Measurements from ENCODE around the gene SYNJ2. TPM values are rescaled to one million over a fixed set of nuclear protein-coding genes. Genes with fewer than 3 reads are reported as not detected.

The SYNJ2 gene
- total RNA-seq, 2 donors from 2014 or later = 19.6 to 30.4 TPM

DNA sequence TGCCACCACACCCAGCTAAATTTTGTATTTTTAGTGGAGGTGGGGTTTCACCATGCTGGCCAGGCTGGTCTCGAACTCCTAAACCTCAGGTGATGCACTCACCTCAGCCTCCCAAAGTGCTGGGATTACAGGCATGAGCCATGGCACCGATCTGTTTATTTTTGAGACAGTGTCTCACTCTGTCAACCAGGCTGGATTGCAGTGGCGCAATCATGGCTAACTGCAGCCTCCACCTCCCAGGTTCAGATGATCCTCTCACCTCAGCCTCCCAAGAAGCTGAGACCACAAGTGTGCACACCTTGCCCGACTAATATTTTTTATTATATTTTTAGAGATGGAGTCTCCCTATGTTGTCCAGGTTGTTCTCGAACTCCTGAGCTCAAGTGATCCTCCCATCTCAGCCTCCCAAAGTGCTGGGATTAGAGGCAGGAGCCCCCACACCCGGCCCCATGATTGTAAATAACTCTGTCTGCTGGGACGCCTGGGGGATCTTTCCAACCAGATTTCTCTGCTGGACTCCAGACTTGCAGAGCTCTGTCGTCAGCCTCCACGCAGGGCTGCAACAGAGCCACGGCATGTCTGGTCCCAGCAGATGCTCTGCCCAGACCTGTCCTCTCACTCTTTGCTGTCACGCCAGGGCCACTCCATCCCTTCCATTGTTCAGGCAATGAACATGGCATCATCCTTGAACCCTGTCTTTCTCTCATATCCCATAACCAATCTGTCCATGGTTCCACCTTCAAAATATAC is 25.3 kb downstream of the SYNJ2 start:
- intact Hi-C loops (cut with DNase I) = no loop called here
- DNase-seq (ENCODE audit: low spot score) = peak; percentile 34

DNA sequence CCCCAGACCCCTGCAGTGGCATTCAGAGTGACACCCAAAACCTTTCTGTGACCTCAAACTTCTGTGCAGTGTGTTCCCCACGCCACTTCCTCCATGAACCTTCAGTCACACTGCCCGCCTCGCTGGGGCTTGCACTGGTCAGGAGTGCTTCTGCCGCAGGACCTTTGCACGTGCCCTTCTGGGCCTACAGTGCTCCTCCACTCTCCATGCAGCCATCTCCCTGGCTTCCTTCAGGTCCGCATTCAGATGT is 27.1 kb downstream of the SYNJ2 start:
- intact Hi-C loops (cut with DNase I) = no loop called here
- DNase-seq (ENCODE audit: low spot score) = peak; percentile 79

DNA sequence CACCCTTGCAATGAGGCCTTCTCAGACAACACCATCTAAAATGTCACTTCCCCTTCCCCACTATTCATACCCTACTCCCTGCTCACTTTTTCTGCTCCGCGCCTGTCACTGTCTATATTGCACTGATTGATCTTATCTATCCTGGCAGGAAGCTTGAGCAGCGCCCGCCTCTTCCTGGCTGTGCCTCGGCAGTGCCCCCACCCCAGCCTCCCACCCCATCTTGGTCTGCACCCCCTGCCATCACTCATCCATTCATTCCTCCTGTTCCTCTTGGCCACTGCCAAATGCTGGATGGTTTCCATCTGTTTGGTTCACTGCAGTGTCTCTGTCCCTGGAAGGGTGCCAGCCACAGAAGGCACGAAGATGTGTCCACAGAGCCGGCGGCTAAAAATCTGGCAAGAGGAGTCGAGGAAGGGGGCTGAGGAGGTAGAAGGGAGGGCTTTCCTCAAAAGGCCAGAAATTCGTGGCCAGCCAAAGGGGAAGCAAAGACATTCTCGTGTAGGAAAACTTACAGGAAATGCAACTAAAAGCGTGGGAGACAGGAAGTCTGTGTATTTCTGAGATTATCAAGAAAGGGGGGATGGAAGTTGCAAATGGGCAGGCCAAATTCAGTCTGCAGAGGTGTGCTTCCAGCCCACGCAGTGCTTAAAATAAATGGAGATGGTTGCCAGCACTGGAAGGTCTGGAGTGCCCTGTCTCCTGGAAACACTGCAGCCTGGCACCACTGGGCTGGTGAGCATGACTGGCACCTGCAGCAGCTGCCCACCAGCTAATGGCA is 27.6 kb downstream of the SYNJ2 start:
- intact Hi-C loops (cut with DNase I) = no loop called here
- peak; percentile 82 for DNase-seq (ENCODE audit: low spot score)

DNA sequence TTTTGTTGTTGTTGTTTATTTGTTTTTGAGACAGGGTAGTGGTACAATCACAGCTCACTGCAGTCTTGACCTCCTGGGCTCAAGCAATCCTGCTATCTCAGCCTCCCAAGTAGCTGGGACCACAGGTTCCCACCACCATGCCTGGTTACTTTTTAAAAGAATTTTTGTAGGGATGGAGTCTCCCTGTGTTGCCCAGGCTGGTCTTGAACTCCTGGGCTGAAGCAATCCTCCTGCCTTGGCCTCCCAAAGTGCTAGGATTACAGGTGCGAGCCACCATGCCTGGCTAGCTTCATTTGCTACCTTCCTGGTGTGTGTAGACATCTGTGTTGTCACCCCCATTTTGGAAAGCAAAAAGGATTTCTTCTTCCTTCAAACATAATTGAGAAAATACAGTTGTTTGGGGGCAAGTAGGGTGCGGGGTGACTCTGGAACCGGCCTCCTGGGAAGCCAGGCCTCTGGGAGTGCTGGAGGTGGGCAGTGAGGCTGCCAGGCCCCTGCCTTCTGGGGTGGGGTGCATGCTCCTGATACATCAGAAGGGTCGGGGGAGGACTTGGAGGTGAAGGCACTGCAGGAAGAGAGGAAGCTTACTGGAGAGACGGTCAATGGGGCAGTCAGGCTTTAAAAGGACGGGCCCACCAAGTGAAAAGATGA is 28.4 kb downstream of the SYNJ2 start:
- intact Hi-C loops (cut with DNase I) = no loop called here
- DNase-seq (ENCODE audit: low spot score) = peak; percentile 48

DNA sequence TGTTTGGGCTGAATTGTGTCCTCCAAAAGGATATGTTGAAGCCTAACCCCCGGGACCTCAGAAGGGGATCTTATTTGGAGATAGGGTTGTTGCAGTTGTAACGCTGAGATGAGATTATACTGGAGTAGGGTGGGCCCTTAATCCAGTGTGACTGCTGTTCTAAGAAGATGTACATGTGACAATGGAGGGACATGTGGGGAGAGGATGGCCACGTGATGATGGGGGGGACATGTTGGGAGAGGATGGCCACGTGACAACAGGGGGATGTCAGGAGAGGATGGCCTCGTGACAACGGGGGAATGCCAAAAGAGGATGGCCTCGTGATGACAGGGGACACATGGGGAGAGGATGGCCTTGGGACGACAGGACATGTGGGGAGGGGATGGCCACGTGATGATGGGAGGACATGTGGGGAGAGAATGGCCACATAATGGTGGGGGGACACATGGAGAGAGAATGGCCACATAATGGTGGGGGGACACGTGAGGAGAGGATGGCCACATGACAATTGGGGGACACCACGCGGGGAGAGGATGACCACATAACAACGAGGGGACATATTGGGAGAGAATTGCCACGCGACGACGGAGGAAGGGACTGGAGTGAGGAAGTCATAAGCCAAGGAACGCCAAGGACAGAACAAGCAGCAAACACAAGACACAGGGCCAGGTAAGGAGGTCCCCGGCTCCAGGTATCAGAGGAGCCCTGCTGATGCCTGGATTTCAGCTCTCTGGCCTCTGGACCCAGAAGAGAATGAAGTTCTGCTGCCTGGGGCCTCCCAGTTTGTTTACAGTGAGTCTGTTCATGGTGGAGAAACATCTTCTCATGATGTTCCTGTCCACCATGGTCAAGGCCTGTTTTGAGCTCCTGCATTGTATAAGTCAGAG is 29.2 kb downstream of the SYNJ2 start:
- intact Hi-C loops (cut with DNase I) = no loop called here
- peak; percentile 54 for DNase-seq (ENCODE audit: low spot score)

DNA sequence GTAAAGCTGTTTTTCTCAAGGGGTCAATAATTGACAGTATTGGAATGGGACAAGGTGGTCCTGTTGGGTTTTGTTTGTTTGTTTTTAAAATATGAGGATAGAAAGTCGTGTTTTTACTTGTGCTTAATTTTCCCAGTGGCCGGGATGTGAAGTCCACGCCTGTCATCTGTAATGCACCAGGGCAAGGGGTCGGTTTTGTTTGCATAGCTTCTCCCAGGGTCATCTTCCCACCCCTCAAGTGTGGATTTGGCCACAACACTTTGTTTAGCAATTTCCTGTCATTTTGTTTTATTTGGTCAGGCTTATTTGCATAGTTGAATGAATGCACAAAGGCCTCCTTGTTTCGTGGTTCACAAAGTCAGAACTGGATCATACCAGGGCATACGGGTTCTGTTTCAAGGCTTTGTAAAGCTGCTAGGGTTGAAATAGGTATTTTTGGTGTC is 29.8 kb downstream of the SYNJ2 start:
- intact Hi-C loops (cut with DNase I) = no loop called here
- no peak for DNase-seq (ENCODE audit: low spot score)

DNA sequence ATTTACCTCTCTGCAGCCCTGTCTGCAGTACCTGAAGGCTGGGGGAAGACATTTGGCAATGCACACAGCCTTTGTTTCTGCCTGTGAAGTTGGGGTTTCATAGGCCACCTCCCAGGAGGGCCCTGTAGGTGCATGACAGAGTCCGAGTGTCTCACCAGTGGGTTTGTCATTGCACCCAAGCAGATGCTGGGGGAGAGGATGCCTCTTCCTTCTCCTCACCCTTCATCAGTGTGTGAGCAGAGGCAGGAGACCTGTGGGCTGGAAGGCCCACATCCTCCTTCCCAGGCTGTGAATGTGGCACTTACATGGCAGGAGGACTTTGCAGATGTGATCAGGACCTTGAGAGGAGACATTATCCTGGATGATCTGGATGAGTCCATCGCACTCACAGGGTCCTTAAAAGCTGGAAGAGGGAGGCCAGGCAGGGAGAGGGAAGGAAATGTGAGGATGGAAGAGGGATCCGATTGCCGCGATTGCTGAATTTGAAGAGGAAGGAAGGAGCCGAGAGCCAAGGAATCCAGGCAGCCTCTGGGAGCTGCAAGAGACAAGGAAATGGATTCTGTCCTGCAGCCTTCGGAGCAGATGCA is 30.4 kb downstream of the SYNJ2 start:
- DNase-seq (ENCODE audit: low spot score) = peak; percentile 30
- intact Hi-C loops (cut with DNase I) = no loop called here

DNA sequence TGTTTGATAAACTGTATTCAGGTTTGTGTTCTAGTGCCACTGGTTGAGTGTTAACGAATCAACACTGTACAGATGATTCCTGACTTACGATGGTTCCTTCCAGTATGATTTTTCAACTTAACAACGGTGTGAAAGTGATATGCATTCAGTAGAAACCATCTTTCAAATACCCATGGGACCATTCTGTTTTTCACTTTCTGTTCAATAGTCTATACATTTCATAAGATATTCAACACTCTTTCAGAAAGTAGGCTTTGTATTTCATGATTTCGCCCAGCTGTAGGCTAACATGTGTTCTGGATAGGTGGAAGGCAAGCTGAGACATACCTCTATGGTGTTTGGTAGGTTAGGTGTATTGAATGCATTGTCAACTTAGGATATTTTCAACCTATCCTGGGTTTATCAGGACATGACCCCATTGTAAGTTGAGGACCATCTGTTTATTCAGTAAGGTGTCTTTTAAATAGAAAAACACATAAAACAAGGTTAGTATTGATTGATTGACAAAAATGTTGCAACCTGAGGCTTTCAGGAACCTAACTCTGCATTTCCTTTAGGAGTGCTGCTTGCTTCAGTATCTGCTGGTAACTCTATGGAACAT is 32.3 kb downstream of the SYNJ2 start:
- intact Hi-C loops (cut with DNase I) = no loop called here

DNA sequence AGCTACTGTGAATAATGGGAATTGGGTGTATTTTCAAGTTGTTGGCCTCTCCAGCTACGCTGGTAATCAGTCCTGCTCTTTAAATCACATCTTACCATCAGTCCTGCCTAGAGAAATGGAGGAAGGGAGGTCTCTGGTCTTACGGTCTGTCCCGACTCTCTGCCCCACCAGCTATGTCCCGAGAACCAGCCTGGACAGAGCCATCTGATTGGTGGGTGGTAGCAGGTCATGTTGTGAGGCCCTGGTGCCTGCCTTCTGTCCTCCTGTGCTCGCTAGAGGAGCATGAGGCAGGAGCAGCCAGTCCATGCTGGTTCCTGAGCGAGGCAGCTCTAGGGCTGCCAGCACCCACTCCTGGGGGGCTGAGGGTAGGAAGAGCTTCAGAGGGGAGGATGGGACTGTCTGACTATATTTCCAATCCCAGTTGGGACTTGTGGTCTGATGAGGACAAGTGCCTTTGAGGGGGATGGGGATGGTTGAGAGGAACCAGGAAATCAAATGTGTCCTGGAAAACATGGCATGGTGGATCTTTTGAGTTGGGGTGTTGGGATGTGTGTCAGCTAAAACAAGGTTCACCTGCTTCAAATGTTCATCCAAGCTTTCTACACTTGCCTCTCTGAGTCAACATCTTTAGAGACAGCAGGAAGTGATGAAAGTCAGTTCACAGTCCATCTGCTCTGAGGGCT is 33.0 kb downstream of the SYNJ2 start:
- DNase-seq (ENCODE audit: low spot score) = peak; percentile 29

More for the DNA sequence above, 32.3 kb downstream of the SYNJ2 start:
- no peak for DNase-seq (ENCODE audit: low spot score)

DNA sequence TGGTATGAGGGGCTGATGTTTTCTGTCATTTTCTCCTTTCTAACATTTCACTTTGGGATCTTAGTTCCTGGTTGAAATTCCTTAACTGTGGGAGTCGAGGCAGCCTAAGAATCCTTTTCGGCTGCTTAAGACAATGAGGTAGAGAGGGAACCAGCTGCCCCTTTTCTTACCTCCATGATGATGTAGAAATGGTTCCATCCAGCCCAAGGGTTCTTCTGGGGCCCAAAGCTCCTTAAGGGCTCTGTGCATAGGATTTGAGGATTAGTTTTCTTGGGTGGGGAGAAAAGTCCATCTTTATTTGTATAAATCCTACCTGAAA is 33.5 kb downstream of the SYNJ2 start:
- intact Hi-C loops (cut with DNase I) = loop anchor here in 1 of 2 donors (5.0 kb wide), 1 partner anchor 1512 kb away; no protein-coding TSS in a partner anchor
- no peak for DNase-seq (ENCODE audit: low spot score)

More for the DNA sequence above, 33.0 kb downstream of the SYNJ2 start:
- intact Hi-C loops (cut with DNase I) = loop anchor here in 1 of 2 donors (5.0 kb wide), 1 partner anchor 1513 kb away; no protein-coding TSS in a partner anchor

DNA sequence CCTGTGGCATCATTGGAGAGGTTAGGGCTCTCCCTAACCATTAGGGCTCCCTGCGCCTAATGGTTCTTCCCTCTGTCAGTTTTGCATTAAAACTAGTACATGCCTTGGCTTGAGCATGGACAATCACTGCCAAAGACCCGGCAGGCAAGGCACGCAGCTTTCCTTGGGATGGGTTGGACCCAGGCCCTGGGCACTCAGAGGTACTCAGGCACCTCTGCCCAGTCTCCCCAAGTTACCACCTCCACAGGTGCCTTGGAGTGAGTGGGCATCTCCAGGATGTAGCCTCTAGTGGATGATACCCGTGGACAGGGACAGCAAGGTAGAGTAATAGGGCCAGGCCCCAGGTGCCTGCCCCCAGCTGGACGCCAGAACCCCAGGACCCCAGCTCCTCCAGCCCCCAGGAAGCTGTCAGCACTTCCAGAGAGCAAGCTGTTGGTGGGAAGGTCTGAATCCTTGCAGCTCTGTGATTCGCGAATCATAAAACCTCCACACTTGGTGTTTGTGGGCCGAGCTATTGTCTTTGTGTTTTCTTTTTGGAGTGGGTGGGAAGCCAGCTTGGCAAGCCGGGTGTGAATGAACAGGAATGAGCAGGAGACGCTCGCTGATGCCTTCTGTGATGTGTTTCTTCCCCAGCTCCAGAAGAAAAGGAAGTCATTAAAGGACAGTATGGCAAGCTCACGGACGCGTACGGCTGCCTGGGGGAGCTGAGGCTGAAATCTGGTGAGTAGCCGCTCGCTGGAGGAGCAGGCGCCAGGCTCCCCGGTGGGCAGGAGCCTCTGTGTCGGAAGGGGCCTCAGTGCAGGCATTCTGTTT is 35.1 kb downstream of the SYNJ2 start:
- intact Hi-C loops (cut with DNase I) = loop anchor here in 1 of 2 donors (5.0 kb wide), 1 partner anchor 1511 kb away; no protein-coding TSS in a partner anchor
- peak; percentile 64 for DNase-seq (ENCODE audit: low spot score)

DNA sequence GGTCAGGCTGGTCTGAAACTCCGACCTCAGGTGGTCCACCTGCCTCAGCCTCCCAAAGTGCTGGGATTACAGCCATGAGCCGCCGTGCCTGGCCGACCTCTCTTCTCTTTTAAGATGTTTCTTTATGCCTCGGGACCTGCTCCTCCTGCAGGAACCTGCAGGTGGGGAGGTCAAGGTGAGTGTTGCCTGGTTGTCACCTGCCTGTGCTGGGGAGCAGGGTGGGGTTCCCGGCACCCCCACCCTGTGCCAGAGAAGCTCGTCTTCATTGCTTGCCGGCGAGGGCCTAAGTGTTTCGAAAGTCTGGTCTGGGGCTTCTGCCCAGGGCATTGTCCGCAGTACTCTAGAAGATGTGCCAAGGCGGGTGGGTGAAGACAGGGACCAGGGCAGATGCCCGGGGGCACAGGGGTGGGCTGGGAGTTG is 36.0 kb downstream of the SYNJ2 start:
- intact Hi-C loops (cut with DNase I) = loop anchor here in 1 of 2 donors (5.0 kb wide), 1 partner anchor 1510 kb away; no protein-coding TSS in a partner anchor
- DNase-seq (ENCODE audit: low spot score) = no peak

DNA sequence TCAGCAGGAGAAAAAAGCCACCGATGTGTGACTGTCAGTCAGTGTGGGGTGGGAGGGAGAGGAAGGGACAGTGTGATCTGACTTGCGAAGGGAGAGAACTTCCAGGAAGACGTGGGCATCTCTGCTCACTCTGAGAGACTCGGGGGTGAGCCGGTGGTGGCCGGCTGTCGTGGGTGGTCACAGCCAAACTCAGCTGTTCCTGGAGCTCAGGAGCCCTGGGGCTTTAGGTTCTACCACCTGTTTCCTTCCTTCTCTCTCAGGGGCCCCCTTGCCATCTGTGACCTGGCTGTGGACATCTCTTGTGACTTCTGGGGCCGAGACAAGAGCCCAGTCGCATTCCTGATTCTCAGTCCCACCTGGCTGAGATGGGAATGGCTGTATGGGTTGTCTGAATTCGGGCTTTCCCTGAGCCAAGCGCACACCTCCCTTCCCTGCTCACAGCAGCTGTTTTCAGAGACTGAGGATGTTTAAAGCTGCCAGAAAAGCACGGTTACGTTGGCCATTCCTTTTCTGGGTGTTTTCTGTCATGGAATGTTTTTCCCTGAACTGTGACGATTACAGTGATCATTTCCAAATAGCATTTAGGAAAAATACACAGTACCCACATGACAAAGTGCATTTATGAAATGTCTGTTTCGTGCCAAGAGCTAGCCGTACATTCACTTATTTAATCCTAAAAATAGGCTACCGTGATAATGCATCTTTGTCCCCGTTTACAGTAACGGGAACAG is 36.5 kb downstream of the SYNJ2 start:
- no peak for DNase-seq (ENCODE audit: low spot score)
- intact Hi-C loops (cut with DNase I) = loop anchor here in 1 of 2 donors (5.0 kb wide), 1 partner anchor 1509 kb away; no protein-coding TSS in a partner anchor

DNA sequence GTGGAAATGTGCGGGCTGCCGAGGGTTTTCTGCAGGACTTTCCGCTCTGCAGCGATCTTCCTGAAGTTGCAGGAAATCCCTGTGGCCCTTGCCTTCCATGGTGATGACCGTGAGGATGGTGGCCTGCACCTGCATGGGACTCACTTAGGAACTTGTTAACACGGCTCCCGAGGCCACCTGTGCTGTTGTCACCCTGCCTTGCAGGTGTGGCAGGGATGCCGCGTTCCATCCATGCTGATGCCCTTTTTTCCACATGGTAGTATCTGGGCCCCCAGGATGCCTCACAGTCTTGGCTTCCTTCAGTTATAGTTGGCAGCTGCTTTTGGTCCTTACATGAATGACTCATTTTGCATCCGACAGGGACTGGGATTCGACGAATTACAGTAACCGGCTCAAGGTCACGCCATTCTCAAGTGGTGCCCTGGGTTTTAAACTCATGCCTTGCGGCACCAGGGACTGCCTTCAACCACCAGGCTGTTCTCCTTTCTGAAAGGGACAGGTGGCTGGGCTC is 37.2 kb downstream of the SYNJ2 start:
- intact Hi-C loops (cut with DNase I) = loop anchor here in 1 of 2 donors (5.0 kb wide), 1 partner anchor 1508 kb away; no protein-coding TSS in a partner anchor
- DNase-seq (ENCODE audit: low spot score) = peak; percentile 76

DNA sequence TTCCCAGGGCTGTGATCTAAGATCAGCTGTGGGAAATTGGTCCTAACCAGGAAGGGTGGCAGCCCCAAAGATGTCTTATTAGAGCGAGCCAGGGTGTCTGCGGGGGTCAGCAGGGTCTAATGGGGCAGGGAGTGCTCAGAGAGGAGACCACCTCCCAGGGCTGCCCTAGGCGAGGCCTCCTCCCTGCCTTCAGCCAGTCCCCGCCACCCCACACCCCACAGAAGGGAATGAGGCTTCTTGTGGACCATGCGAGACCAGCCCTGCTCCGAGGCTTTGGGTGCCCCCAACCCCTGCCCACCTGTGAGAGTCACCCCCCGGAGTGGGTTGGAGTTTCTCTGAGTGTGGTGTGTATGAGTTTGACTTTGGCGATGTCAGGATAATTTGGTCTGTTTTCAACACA is 37.8 kb downstream of the SYNJ2 start:
- intact Hi-C loops (cut with DNase I) = loop anchor here in 1 of 2 donors (5.0 kb wide), 1 partner anchor 1508 kb away; no protein-coding TSS in a partner anchor
- peak; percentile 77 for DNase-seq (ENCODE audit: low spot score)

DNA sequence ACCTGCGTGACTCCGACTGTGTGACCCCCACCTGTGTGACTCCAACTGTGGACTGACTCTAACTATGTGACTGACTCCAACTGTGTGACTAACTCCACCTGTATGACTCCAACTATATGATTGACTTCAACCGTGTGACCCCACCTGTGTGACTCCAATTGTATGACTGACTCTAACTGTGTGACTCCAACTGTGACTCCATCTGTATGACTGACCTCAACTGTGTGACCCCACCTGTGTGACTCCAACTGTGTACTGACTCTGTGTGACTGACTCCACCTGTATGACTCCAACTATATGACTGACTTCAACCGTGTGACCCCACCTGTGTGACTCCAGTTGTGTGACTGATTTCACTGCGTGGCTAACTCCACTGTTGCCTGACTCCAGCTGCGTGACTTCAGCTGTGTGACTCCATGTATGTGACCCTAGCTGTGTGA is 38.6 kb downstream of the SYNJ2 start:
- intact Hi-C loops (cut with DNase I) = no loop called here
- peak; percentile 23 for DNase-seq (ENCODE audit: low spot score)

Measured in posterior vena cava (tissue), 2 donors.